Measurements from ENCODE around the gene UFM1. TPM values are rescaled to one million over a fixed set of nuclear protein-coding genes. Genes with fewer than 3 reads are reported as not detected.

UFM1 gene
- total and polyA plus RNA-seq, 9 of the 15 experiments (the other 6 are each of a cell fraction or from before 2014, with no cell fraction given): 26.3 to 58.5 (median 36.1) TPM

GRCh38 chr13:38349390-38350113, at the start of gene UFM1 (continued):
- TF ChIP-seq ZNF311 (CRISPR knock-in tag; IDR thresholded peaks at IDR 0.05): no peak
- TF ChIP-seq ZBTB12 (CRISPR knock-in tag; IDR thresholded peaks at IDR 0.05): no peak
- TF ChIP-seq ESRRA (IDR thresholded peaks at IDR 0.05; ENCODE audit: borderline replicate concordance, low read depth): no peak
- TF ChIP-seq NR1H2 (CRISPR knock-in tag; IDR thresholded peaks at IDR 0.05): no peak
- TF ChIP-seq THRB (CRISPR knock-in tag; conservative IDR thresholded peaks at IDR 0.05): no peak
- no peak for TF ChIP-seq TSHZ1 (CRISPR knock-in tag; IDR thresholded peaks at IDR 0.05)
- TF ChIP-seq CBFA2T3 (IDR thresholded peaks at IDR 0.05): no peak
- TF ChIP-seq PHF8 (IDR thresholded peaks at IDR 0.05; ENCODE audit: borderline replicate concordance, low read length): peak; percentile 81; the same call in 1 of the 2 replicates
- no peak for TF ChIP-seq CBFA2T2 (conservative IDR thresholded peaks at IDR 0.05)
- TF ChIP-seq C11orf30 (IDR thresholded peaks at IDR 0.05; ENCODE audit: low read depth): peak; percentile 30; the same call in 1 of the 2 replicates
- peak; percentile 48 for TF ChIP-seq PKNOX1 (IDR thresholded peaks at IDR 0.05)
- TF ChIP-seq HLTF (IDR thresholded peaks at IDR 0.05): no peak
- TF ChIP-seq SAP30 (IDR thresholded peaks at IDR 0.05; ENCODE audit: borderline replicate concordance, insufficient read depth, low read depth, low read length, poor library complexity, severe bottlenecking): no peak
- TF ChIP-seq FOXA1 (IDR thresholded peaks at IDR 0.05; ENCODE audit: borderline replicate concordance): no peak
- TF ChIP-seq POLR2G (IDR thresholded peaks at IDR 0.05; ENCODE audit: low read depth, low read length): peak; percentile 78
- TF ChIP-seq NRF1 (conservative IDR thresholded peaks at IDR 0.05 in 1 of 2, IDR thresholded peaks at IDR 0.05 in 1 of 2): 0 out of 4 replicates have a peak, but pooled peaks of 1 of the 2 experiments have one; percentile 10
- no peak for TF ChIP-seq SNIP1 (IDR thresholded peaks at IDR 0.05; ENCODE audit: low read depth)
- no peak for TF ChIP-seq ZBTB49 (CRISPR knock-in tag; IDR thresholded peaks at IDR 0.05; ENCODE audit: borderline replicate concordance)
